Smooth muscle cell (in vitro differentiated cells): ENCODE measurements around the gene DLGAP1. TPM values are rescaled to one million over a fixed set of nuclear protein-coding genes. Genes with fewer than 3 reads are reported as not detected.

Source experiments
- DNase-seq: peaks from one replicate; lab custom pipeline; 2025; ENCODE audit not compliant: unreplicated experiment; lab: John Stamatoyannopoulos, UW
- H2AFZ ChIP-seq: fragments of 200-600 bp; sonication (generic); 2 replicates; pipeline ENCODE4 v1.6.0; 2016; ENCODE audit warnings: antibody characterized with exemption, low read depth, mild to moderate bottlenecking
- H3F3A ChIP-seq: fragments of 200-600 bp; sonication (generic); 2 replicates; pipeline ENCODE4 v1.6.0; 2017; ENCODE audit warnings: antibody characterized with exemption, low read depth
- H3K27ac ChIP-seq: fragments of 200-600 bp; sonication (generic); 2 replicates; pipeline ENCODE4 v1.5.1; 2016; ENCODE audit warnings: low read depth, mild to moderate bottlenecking
- H3K27me3 ChIP-seq: fragments of 200-600 bp; sonication (generic); 2 replicates; pipeline ENCODE4 v1.6.1; 2016; ENCODE audit warnings: low read depth, mild to moderate bottlenecking
- H3K36me3 ChIP-seq: fragments of 200-600 bp; sonication (generic); 2 replicates; pipeline ENCODE4 v1.5.1; 2016; ENCODE audit warnings: low read depth
- H3K4me1 ChIP-seq: fragments of 200-600 bp; sonication (generic); 2 replicates; pipeline ENCODE4 v1.5.1; 2016; ENCODE audit warnings: low read depth
- H3K4me2 ChIP-seq: fragments of 200-600 bp; sonication (generic); 2 replicates; pipeline ENCODE4 v1.6.0; 2016; ENCODE audit warnings: mild to moderate bottlenecking
- H3K4me3 ChIP-seq: fragments of 200-600 bp; sonication (generic); 2 replicates; pipeline ENCODE4 v1.5.1; 2016; ENCODE audit warnings: mild to moderate bottlenecking
- H3K79me2 ChIP-seq: fragments of 200-600 bp; sonication (generic); 2 replicates; pipeline ENCODE4 v1.6.0; 2016; ENCODE audit warnings: low read depth, mild to moderate bottlenecking
- H3K9ac ChIP-seq: fragments of 200-600 bp; sonication (generic); 2 replicates; pipeline ENCODE4 v1.6.0; 2016; ENCODE audit warnings: low read depth
- H3K9me3 ChIP-seq: fragments of 200-600 bp; sonication (generic); replicated peaks from 2 replicates; pipeline ENCODE4 v1.5.1; 2016; ENCODE audit warnings: low read depth
- H4K20me1 ChIP-seq: fragments of 200-600 bp; sonication (generic); 2 replicates; pipeline ENCODE4 v1.6.0; 2016; ENCODE audit warnings: low read depth
- WGBS: methylation state at CpG from one replicate; pipeline ENCODE4 v1.1.7; 2016; ENCODE audit warnings: low lambda C conversion rate; 5-methylcytosine and 5-hydroxymethylcytosine counted together
- polyA plus RNA-seq: library from polyadenylated mRNA; unstranded; fragments of >200 nt; fragmentation: Nextera tagmentation; extraction: Ambion mirVana; gene quantifications from 2 replicates; pipeline ENCODE4 v1.2.1, GENCODE V29; 2016
- total RNA-seq: library from RNA; depleted of rRNA; stranded (reverse); fragments of >200 nt; gene quantifications from 2 replicates; pipeline ENCODE4 v1.2.3, GENCODE V29; 2014
- TF ChIP-seq, protein P1 (sequence below): fragments of 200-600 bp; sonication (generic); IDR thresholded peaks from 2 replicates; pipeline ENCODE4 v1.5.1; 2017; ENCODE audit warnings: borderline replicate concordance, mild to moderate bottlenecking, antibody characterized with exemption; ENCODE audit not compliant: insufficient read depth, poor library complexity, severe bottlenecking

DLGAP1 gene
- total and polyA plus RNA-seq, 2 experiments from 2014 or later: 2.6 to 11.3 TPM

DNA sequence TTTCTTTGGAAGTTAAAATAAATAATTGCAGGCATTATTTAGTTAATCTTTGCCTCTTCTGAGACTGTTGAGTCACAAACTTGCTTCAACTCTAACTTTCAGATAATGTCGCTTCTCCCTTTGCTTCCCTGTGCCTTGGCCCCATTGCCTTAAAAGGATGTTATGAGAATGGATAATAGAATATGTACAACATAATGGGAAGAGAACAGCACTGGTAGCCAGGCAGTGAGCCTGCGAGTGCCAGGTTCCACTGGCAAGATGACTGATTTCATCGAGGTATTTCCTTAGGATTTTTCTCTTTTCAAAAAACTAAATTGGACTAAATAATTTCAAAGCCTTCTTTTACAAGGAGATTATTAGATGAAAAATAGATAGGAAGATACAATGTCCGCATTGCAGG, 584.2 kb downstream of the DLGAP1 start:
- 73% methylated on average over 4 of the region's 4 CpGs for WGBS
- Histone ChIP-seq H3K27me3 (no peaks in the 10 kb centered on the region), H3K9me3 (no peaks in the 10 kb centered on the region)

DNA sequence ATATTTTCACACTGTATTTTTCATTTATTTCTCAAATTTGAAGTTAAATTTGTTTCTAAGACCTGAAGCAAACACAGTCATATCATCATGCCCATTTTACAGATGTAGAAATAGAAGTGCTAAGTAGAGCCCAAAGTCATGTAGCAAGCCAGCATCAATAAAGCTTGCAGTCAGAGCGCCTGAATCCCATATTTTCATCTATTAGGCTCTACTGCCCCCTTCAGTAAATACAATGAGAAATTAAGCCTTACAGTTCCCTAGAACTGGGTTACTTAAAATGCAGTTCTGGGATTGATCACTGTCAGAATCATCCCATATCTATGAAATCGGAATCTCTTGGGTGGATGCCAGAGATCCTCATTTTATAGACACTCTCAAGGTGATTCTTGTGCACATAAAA, 585.3 kb downstream of the DLGAP1 start:
- H3K4me3 ChIP-seq: no peak overlapping the region
- H3K4me2 ChIP-seq: no peak overlapping the region
- no peak overlapping the region for H2AFZ ChIP-seq
- WGBS: 46% methylated on average over 2 of the region's 2 CpGs
- H3K9me3 ChIP-seq: no peaks in the 10 kb centered on the region
- no peaks in the 10 kb centered on the region for H4K20me1 ChIP-seq
- H3K9ac ChIP-seq: no peak overlapping the region
- H3K79me2 ChIP-seq: no peaks in the 10 kb centered on the region
- no peaks in the 10 kb centered on the region for H3K36me3 ChIP-seq
- no peak overlapping the region for H3K27ac ChIP-seq
- DNase-seq: no peak
- H3F3A ChIP-seq: no peaks in the 10 kb centered on the region
- H3K27me3 ChIP-seq: no peaks in the 10 kb centered on the region
- peaks cover 24% of the 10 kb centered on the region for H3K4me1 ChIP-seq
- TF ChIP-seq, protein P1, sequence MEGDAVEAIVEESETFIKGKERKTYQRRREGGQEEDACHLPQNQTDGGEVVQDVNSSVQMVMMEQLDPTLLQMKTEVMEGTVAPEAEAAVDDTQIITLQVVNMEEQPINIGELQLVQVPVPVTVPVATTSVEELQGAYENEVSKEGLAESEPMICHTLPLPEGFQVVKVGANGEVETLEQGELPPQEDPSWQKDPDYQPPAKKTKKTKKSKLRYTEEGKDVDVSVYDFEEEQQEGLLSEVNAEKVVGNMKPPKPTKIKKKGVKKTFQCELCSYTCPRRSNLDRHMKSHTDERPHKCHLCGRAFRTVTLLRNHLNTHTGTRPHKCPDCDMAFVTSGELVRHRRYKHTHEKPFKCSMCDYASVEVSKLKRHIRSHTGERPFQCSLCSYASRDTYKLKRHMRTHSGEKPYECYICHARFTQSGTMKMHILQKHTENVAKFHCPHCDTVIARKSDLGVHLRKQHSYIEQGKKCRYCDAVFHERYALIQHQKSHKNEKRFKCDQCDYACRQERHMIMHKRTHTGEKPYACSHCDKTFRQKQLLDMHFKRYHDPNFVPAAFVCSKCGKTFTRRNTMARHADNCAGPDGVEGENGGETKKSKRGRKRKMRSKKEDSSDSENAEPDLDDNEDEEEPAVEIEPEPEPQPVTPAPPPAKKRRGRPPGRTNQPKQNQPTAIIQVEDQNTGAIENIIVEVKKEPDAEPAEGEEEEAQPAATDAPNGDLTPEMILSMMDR: peak; percentile 44

More for the DNA sequence above, 584.2 kb downstream of the DLGAP1 start:
- no peak overlapping the region for H3K4me3 ChIP-seq
- H3K4me1 ChIP-seq: peaks cover 24% of the 10 kb centered on the region
- no peak overlapping the region for H3K4me2 ChIP-seq
- no peak overlapping the region for H2AFZ ChIP-seq
- TF ChIP-seq, protein P1: no peak
- no peaks in the 10 kb centered on the region for H4K20me1 ChIP-seq
- H3K9ac ChIP-seq: no peak overlapping the region
- no peak for DNase-seq
- H3F3A ChIP-seq: no peaks in the 10 kb centered on the region
- H3K36me3 ChIP-seq: no peaks in the 10 kb centered on the region
- H3K27ac ChIP-seq: no peak overlapping the region
- no peaks in the 10 kb centered on the region for H3K79me2 ChIP-seq

DNA sequence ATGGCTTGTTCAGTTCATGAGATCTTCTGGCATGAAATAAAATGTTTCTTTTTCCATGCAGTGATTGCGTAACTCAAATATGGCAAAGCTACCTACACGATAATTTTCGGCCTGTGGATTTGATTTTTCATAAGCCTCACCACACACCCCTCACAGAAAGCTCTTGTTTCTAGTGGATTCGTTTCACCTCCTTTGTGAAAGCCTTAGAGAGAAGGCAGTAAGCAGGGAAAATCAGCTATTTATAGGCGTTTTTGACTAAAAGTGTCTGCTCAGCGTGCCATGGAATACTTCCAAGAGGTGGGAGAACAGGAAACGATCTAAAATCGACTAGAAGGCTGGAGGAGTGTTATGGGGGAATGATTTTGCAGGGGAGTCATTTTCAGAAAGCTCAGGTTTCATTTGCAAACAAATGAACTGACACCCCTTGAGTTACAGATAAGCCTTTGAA, 587.2 kb downstream of the DLGAP1 start:
- no peak overlapping the region for H3K4me3 ChIP-seq
- 80% methylated on average over 8 of the region's 8 CpGs for WGBS
- DNase-seq: no peak
- no peaks in the 10 kb centered on the region for H3K36me3 ChIP-seq
- H3F3A ChIP-seq: no peaks in the 10 kb centered on the region
- no peak overlapping the region for H3K9ac ChIP-seq
- H3K9me3 ChIP-seq: no peaks in the 10 kb centered on the region
- H3K27me3 ChIP-seq: no peaks in the 10 kb centered on the region
- TF ChIP-seq, protein P1: no peak
- H2AFZ ChIP-seq: no peak overlapping the region
- H4K20me1 ChIP-seq: no peaks in the 10 kb centered on the region
- no peak overlapping the region for H3K27ac ChIP-seq
- peaks cover 10% of the 10 kb centered on the region for H3K4me1 ChIP-seq
- no peak overlapping the region for H3K4me2 ChIP-seq
- no peaks in the 10 kb centered on the region for H3K79me2 ChIP-seq

DNA sequence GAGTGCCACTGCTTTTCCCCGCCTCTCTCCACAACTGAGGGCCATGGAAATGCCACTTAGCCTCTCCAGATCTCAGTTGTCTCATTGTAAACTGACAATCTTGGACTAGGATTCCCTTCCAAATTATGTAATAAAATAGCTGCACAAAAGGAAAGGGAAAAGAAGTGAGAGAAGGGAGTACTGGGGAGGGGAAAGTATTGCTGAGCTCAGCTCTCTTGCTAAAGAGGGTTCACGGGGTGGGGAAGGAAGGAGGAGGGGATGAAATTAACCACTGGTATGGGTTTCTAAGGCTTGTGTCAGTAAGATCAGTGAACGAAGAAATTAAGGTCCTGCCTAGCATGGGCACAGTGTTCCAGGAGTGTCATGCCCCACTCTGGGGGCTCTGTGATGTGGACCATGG, 587.9 kb downstream of the DLGAP1 start:
- no peaks in the 10 kb centered on the region for H3K79me2 ChIP-seq
- peaks cover 10% of the 10 kb centered on the region for H3K4me1 ChIP-seq
- H3K27me3 ChIP-seq: no peaks in the 10 kb centered on the region
- no peaks in the 10 kb centered on the region for H3F3A ChIP-seq
- no peak overlapping the region for H3K4me3 ChIP-seq
- no peaks in the 10 kb centered on the region for H3K36me3 ChIP-seq
- H3K9me3 ChIP-seq: no peaks in the 10 kb centered on the region
- TF ChIP-seq, protein P1: no peak
- no peak overlapping the region for H3K4me2 ChIP-seq
- H3K9ac ChIP-seq: no peak overlapping the region
- WGBS: 88% methylated on average over 3 of the region's 3 CpGs
- H2AFZ ChIP-seq: no peak overlapping the region
- DNase-seq: no peak
- H3K27ac ChIP-seq: no peak overlapping the region
- H4K20me1 ChIP-seq: no peaks in the 10 kb centered on the region
